HG03097 (cell line): ENCODE data around the gene OGFOD2.
A peak's percentile ranks its signal among the peaks of the same experiment; 100 is the strongest.

Source experiments
- ATAC-seq: cut with Tn5 transposase; IDR thresholded peaks from one replicate; pipeline ENCODE4 v1.9.1; 2021; ENCODE audit not compliant: unreplicated experiment, low FRiP score

The OGFOD2 gene

DNA sequence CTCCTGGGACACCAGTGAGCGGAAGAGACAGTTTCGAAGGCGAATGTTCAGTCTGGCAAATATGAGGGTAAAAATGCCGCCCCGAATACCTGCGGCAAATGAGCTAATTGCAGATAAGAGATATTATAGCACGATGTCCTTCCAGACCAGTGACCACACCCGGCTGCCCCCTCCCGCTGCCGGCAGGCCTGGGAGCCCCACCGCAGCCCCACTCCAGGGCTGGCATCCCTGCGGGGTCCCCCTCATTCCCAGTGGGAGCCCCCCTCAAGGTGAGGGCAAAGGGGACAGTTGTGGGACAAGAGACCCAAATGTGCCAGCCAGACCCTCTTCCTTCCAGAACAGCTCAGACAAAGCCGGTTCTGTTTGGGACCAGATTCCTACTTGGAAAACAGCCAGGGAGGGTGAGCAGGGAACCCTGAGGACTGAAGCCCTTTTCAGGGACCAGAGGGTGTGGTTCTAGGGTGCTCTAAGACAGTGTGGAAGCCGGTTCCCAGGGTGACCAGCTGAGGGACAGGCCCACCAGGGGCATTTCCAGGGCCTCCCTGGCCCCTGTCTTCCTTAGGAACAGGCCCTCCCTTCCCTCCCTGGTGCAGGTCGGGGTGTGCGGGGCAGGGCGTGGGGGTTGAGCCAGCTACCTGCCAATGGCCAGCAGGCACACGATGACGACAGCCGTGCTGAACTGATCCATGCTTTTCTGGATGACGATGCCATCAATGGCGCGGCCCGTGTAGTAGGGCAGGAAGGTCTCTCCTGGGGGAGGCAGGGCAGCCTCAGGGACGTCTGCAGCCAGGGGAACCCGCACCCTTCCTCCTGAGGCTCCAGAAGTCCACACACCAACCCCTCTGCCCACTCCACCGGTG lies 25.0 kb upstream of the OGFOD2 start:
- ATAC-seq = no peak

DNA sequence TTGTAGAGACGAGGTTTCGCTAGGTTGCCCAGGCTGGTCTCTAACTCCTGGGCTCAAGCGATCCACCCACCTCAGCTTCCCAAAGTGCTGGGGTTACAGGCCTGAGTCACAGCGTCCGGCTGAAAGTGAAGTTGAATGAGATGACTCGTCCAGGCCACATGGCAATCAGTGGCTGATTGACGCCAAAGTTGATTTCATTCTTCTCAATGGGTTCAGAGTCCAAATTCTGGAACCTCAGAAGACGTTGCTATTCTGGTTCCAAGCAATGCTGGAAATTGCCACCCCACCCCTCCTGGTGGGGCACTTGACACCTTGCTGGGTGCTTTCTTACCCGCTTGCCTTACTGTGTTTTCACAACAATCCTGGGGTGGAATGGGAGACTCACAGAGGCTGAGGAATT lies 23.6 kb upstream of the OGFOD2 start:
- ATAC-seq = no peak

GRCh38 chr12:122951979-122952892 lies 22.8 kb upstream of the OGFOD2 start:
- ATAC-seq = peak; percentile 56

GRCh38 chr12:122955156-122955555 lies 19.9 kb upstream of the OGFOD2 start:
- no peak for ATAC-seq

GRCh38 chr12:122956035-122956434 lies 19.0 kb upstream of the OGFOD2 start:
- ATAC-seq = no peak

GRCh38 chr12:122958198-122958888 lies 16.7 kb upstream of the OGFOD2 start:
- no peak for ATAC-seq

- ATAC-seq = no peak
Measured at GRCh38 chr12:122959566-122960192, 15.4 kb upstream of the OGFOD2 start.

- ATAC-seq = no peak
Measured at GRCh38 chr12:122960193-122960569, 14.9 kb upstream of the OGFOD2 start.

DNA sequence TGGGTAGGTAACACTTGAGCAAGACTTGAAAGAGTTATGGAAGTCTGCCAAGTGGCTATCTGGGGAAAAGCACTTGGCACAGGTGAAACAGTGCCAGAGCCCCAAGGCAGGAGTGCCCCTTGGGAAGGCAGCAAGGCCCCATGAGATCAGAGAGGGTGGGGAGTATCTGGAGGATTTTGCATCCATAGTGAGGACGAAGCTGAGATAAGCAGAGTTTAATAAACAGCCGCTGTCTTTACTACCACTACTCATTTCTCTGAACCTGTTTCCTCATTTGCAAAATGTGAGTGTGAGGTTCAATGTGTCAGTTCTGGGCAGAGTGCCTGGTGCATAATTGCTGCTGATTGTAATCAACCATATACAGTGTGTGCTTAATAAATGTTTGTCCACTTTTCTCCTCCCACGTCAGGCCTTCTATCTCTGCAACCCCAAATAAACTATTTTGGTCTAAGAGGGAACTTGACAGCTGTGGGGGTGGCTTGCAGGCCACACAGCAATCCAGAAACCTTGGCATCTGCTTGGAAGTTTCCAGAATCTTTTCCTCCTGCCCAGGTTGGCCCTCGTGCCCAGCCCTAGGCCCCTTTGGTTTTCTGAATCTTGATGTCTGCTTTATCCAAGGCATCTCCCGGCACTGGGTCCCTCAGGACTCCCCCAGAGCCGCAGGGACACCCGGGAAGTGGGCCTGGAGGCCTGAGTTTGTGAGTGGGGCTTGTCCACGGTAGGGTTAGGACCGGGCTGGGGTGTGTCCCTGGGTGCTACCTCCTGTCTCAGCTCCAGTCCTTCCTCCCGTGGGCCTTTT lies 13.3 kb upstream of the OGFOD2 start:
- ATAC-seq = no peak

DNA sequence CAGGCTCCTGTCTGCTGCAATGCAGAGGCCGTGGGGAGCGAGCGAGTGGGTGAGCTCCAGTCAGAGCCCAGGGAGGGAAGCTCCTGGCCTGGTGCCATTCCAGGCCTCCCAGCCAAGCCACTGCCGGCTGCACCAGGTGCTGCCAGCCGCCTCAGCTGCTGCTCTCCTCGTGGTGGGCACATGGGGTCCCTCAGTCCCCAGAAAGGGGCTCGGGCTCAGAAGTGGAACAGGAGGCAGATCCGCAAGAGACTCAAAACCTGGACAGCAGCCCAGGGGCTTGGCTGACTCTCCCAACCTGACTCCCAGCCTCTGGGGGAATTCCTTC lies 11.1 kb upstream of the OGFOD2 start:
- ATAC-seq = no peak

DNA sequence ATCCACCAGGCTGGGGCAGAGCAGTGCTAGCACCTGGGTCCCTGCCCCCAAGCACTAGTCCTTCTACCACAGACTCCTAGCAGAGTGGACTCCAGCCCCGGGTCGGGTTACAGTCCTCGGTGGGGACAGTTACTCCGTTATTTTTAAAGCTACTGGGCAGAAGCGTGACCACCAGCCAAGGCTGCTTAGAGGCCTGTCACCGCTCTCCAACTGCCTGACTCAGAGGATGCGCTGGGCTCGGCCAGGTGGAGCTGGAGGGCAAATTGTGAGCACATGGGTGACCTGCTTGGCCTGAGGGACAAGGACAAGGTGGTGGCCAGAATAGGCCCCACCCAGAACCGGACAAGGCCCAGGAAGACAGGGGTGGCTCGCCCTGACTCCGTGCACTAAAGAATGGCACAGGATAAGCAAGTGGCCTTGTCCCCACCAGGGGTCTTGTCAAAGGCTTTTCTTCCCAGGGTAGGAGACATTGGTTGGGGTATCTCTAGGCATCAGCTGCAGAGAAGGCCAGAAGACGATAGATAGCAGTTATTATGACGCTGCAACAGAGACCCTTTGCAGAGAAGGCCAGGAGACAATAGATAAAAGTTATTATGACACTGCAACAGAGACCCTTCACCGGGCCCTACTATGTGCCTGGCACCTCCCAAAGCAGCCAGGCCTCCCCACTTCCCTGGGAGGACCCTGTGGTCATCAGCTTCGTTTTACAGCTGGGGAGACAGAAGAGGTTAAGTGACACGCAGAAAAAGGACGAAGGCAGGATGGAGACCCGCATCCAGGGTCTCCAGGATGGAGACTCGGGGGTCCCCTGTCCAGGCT lies 10.4 kb upstream of the OGFOD2 start:
- ATAC-seq = no peak

DNA sequence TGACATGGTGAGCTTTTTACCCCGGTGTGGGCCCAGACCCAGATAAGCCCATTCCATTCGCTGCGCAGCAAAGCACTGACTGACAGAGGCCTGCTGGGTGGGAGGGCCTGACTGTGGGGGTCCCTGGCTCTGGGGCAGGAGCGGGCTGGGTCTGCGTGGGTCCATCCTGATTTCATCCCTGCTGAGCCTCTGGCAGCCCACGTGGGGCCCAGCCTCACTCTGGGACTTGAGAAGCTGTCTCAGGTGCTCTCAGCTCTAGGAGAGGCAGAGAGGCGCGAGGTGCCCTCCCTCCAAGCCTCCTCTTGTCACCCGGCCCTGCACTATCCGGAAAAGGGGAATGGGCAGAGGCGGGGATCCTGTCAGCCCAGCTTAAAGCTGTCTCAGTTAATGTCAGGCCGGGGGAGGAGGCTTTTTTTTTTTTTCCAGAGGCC lies 9.7 kb upstream of the OGFOD2 start:
- no peak for ATAC-seq

GRCh38 chr12:122965851-122966742 lies 8.9 kb upstream of the OGFOD2 start, which contains the start of gene ABCB9:
Gene ABCB9 (minus strand): TSS chr12:122966463. CDS start chr12:122960235, 6,228 bp downstream.
- ATAC-seq = no peak

GRCh38 chr12:122966743-122967550 lies 8.1 kb upstream of the OGFOD2 start:
- ATAC-seq = no peak

- ATAC-seq = no peak
Measured at GRCh38 chr12:122968104-122968503, 6.9 kb upstream of the OGFOD2 start.

DNA sequence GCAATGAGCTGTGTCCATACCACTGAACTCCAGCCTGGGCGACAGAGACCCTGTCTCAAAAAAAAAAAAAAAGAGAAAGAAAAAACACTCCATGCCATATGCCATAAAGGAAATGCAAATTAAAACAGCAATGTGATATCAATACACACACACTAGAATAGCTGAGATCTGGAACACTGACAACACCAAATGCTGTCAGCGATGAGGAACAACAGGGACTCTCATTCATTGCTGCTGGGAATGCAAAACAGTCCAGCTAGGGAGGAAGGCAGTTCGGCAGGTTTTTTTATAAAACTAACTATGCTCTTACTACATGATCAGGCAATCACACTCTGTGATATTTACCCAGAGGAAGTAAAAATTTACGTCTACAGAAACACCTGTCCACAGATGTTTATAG lies 5.4 kb upstream of the OGFOD2 start:
- ATAC-seq = no peak

GRCh38 chr12:122974274-122974891 lies 661 bp upstream of the OGFOD2 start:
- peak; percentile 71 for ATAC-seq
